GM23248 (cell line): Measurements from ENCODE around the gene ADGRL3.

Source experiments
- EZH2 ChIP-seq: fragments of 200-600 bp; sonication (generic); IDR thresholded peaks from 2 replicates; pipeline ENCODE4 v1.6.1; 2018; ENCODE audit warnings: antibody characterized with exemption, mild to moderate bottlenecking; ENCODE audit not compliant: insufficient read depth, poor library complexity, severe bottlenecking
- EZH2phosphoT487 ChIP-seq: fragments of 200-600 bp; sonication (generic); IDR thresholded peaks from 2 replicates; pipeline ENCODE4 v1.6.1; 2018; ENCODE audit warnings: antibody characterized with exemption, moderate library complexity, mild to moderate bottlenecking, low read depth; ENCODE audit not compliant: insufficient read depth

DNA sequence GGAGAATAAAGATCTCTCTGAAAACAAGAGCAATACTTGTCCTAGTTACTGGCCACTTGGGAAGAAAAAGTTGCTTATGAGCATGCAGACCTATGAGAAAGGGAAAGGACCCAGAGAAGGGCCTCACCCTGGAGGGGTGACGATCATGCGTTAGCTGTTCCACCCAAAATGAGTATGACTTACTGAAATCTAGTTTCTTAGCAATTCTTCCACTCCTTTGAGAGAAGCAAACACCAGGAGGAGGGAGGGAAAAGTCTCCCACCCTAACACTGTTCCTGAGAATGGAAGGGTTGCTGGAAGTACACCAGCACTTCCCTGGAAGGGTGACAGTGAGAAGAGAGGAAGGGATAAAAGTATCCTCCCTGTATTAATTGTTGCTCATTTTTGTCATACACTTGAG is 107.9 kb downstream of the ADGRL3 start:
- TF ChIP-seq EZH2, result no peak
- no peak for TF ChIP-seq EZH2phosphoT487
